ENCODE data around the gene RPL41. TPM values are rescaled to one million over a fixed set of nuclear protein-coding genes. Genes with fewer than 3 reads are reported as not detected.

RPL41 gene
- total RNA-seq: 918 and 4,761 TPM in 2 replicates

GRCh38 chr12:56116267-56117081, at the start of gene RPL41:
RPL41 (plus strand) TSS chr12:56116633.

GRCh38 chr12:56079723-56080555, 36.5 kb upstream of the RPL41 start, which contains the start of gene ERBB3:
ERBB3 (plus strand) TSS chr12:56080165; CDS start chr12:56080301, 136 bp downstream.

GRCh38 chr12:56104109-56104814, 12.2 kb upstream of the RPL41 start, which contains the start of gene PA2G4:
PA2G4 (plus strand) TSS chr12:56104559; CDS start chr12:56104738, 179 bp downstream.

GRCh38 chr12:56117778-56118687, 1.6 kb downstream of the RPL41 start, which contains the start of gene ZC3H10:
ZC3H10 (plus strand) TSS chr12:56118266; CDS start chr12:56120563, 2,297 bp downstream.

GRCh38 chr12:56127888-56128669, 11.6 kb downstream of the RPL41 start, which contains the start of gene ESYT1:
ESYT1 (plus strand) TSS chr12:56128267; CDS start chr12:56128320, 53 bp downstream.

GRCh38 chr12:56152132-56152755, 35.8 kb downstream of the RPL41 start, which contains the start of gene MYL6B:
MYL6B (plus strand) TSS chr12:56152587; CDS start chr12:56153919, 1,332 bp downstream.

GRCh38 chr12:56158029-56158925, 41.8 kb downstream of the RPL41 start, which contains the start of gene MYL6:
MYL6 (plus strand) TSS chr12:56158359; CDS start chr12:56158402, 43 bp downstream.

Other genes with a start within 250 kb of the RPL41 start
- 27.9 and 33.9 TPM in 2 replicates for gene PYM1, start 188.7 kb upstream of the RPL41 start, total RNA-seq
- 32.4 and 42.4 TPM in 2 replicates for gene DGKA, start 185.5 kb upstream of the RPL41 start, total RNA-seq
- gene PMEL, start 150.6 kb upstream of the RPL41 start, total RNA-seq: 0.72 and 0.88 TPM in 2 replicates
- 7.2 and 73.4 TPM in 2 replicates for gene CDK2, start 149.8 kb upstream of the RPL41 start, total RNA-seq
- 77.3 and 104 TPM in 2 replicates for gene RAB5B, start 142.6 kb upstream of the RPL41 start, total RNA-seq
- gene SUOX, start 119.4 kb upstream of the RPL41 start, total RNA-seq: 5.9 and 17.3 TPM in 2 replicates
- gene IKZF4, start 95.6 kb upstream of the RPL41 start, total RNA-seq: 2.8 and 4.9 TPM in 2 replicates
- 329 and 597 TPM in 2 replicates for gene RPS26, start 74.7 kb upstream of the RPL41 start, total RNA-seq
- gene ERBB3, start 36.5 kb upstream of the RPL41 start, total RNA-seq: under 0.01 and 0.22 TPM in 2 replicates
- 136 and 194 TPM in 2 replicates for gene PA2G4, start 12.1 kb upstream of the RPL41 start, total RNA-seq
- 5.0 and 7.4 TPM in 2 replicates for gene ZC3H10, start 1.6 kb downstream of the RPL41 start, total RNA-seq
- 334 and 363 TPM in 2 replicates for gene ESYT1, start 11.6 kb downstream of the RPL41 start, total RNA-seq
- gene MYL6B, start 36.0 kb downstream of the RPL41 start, total RNA-seq: 39.5 and 81.2 TPM in 2 replicates
- 1,095 and 1,312 TPM in 2 replicates for gene MYL6, start 41.7 kb downstream of the RPL41 start, total RNA-seq
- gene SMARCC2, start 72.8 kb downstream of the RPL41 start, total RNA-seq: 45.4 and 50.1 TPM in 2 replicates
- gene RNF41, start 105.3 kb downstream of the RPL41 start, total RNA-seq: 104 and 236 TPM in 2 replicates
- gene NABP2, start 107.7 kb downstream of the RPL41 start, total RNA-seq: 26.3 and 42.1 TPM in 2 replicates
- gene SLC39A5, start 113.4 kb downstream of the RPL41 start, total RNA-seq: not detected in 2 replicates
- 21.2 and 39.4 TPM in 2 replicates for gene ANKRD52, start 141.8 kb downstream of the RPL41 start, total RNA-seq
- gene COQ10A, start 150.3 kb downstream of the RPL41 start, total RNA-seq: 10.3 and 14.9 TPM in 2 replicates
- gene CS, start 183.7 kb downstream of the RPL41 start, total RNA-seq: 83.4 and 160 TPM in 2 replicates
- 84.8 and 105 TPM in 2 replicates for gene CNPY2, start 199.4 kb downstream of the RPL41 start, total RNA-seq
- gene PAN2, start 217.4 kb downstream of the RPL41 start, total RNA-seq: 13.6 and 20.6 TPM in 2 replicates
- gene IL23A, start 222.3 kb downstream of the RPL41 start, total RNA-seq: not detected in 2 replicates
- gene STAT2, start 243.5 kb downstream of the RPL41 start, total RNA-seq: 271 and 396 TPM in 2 replicates
- gene APOF, start 246.2 kb downstream of the RPL41 start, total RNA-seq: not detected in 2 replicates